H1 (cell line): ENCODE measurements around the gene ZSCAN18. TPM values are rescaled to one million over a fixed set of nuclear protein-coding genes. Genes with fewer than 3 reads are reported as not detected.

ENCODE experiments used
- CHD7 ChIP-seq: fragments of 300-600 bp; sonication (generic); IDR thresholded peaks from 2 replicates; pipeline ENCODE4 v1.7.1; 2012; ENCODE audit warnings: low read length, moderate library complexity, mild to moderate bottlenecking, inconsistent platforms; ENCODE audit not compliant: insufficient replicate concordance
- HDAC2 ChIP-seq, 2 experiments: fragments of 300-600 bp in 1 of 2; sonication (generic) in 1 of 2; IDR thresholded peaks; 2 replicates each; pipeline ENCODE4 v1.6.1; 2011 to 2012; ENCODE audit warnings: low read depth in 2 of 2, low read length in 2 of 2, mild to moderate bottlenecking in 2 of 2, moderate library complexity in 2 of 2, borderline replicate concordance in 1 of 2, inconsistent platforms in 1 of 2
- MAX ChIP-seq: IDR thresholded peaks from 2 replicates; pipeline ENCODE4 v1.6.1; 2012; ENCODE audit warnings: inconsistent platforms
- RAD21 ChIP-seq, 2 experiments: IDR thresholded peaks in 1 of 2; conservative IDR thresholded peaks in 1 of 2; 2 replicates each; pipeline ENCODE4 v1.6.1; 2011; ENCODE audit warnings: low read depth in 2 of 2, low read length in 2 of 2, improper control_type of control experiment in 1 of 2, inconsistent platforms in 1 of 2, mild to moderate bottlenecking in 1 of 2, moderate library complexity in 1 of 2
- SP2 ChIP-seq: IDR thresholded peaks from 2 replicates; pipeline ENCODE4 v1.6.1; 2012; ENCODE audit warnings: mild to moderate bottlenecking, low read length, inconsistent platforms
- TCF12 ChIP-seq: IDR thresholded peaks from 2 replicates; pipeline ENCODE4 v1.6.1; 2011; ENCODE audit warnings: low read depth, mild to moderate bottlenecking, low read length
- polyA plus RNA-seq, 7 experiments: library from polyadenylated mRNA; depleted of rRNA in 3 of 7; stranded (reverse) in 5 of 7; unstranded in 2 of 7; fragments of >200 nt in 5 of 7; fragments of 200-250 nt in 2 of 7; gene quantifications; 1 replicate in 5 of 7; 2 replicates in 1 of 7; 4 replicates in 1 of 7; pipeline versions ENCODE4 v1.2.1 to v1.2.3, GENCODE V29; 2011 to 2013; ENCODE audit warnings: missing spikeins in 2 of 7, mixed read lengths in 2 of 7
- total RNA-seq: library from RNA; stranded (reverse); fragmentation: NEBNext Ultra II Directional; extraction: Animal tissue kit (Norgen Biotek cat#: 25700); gene quantifications from 2 replicates; pipeline ENCODE4 v1.2.1, GENCODE V29; 2021

ZSCAN18 gene
- total and polyA plus RNA-seq, 2 of the 8 experiments (the other 6 are each of a cell fraction or from before 2014, with no cell fraction given): 37.0 to 41.4 TPM

GRCh38 chr19:58063712-58064111 lies 34.3 kb downstream of the ZSCAN18 start (continued):
- no peak for TF ChIP-seq CHD7
- TF ChIP-seq SP2: no peak
- TF ChIP-seq MAX: no peak
- no peak for TF ChIP-seq HDAC2 (IDR thresholded peaks at IDR 0.05; ENCODE audit: borderline replicate concordance in 1 of 2, low read depth in 2 of 2, low read length in 2 of 2)
- no peak for TF ChIP-seq RAD21 (IDR thresholded peaks at IDR 0.05 in 1 of 2, conservative IDR thresholded peaks at IDR 0.05 in 1 of 2; ENCODE audit: low read depth in 2 of 2, low read length in 2 of 2)
- no peak for TF ChIP-seq TCF12
